HG02642 (cell line): ENCODE results near the gene RAB11FIP4.

Experiments
- ATAC-seq: cut with Tn5 transposase; IDR thresholded peaks from one replicate; pipeline ENCODE4 v1.9.1; 2021; ENCODE audit warnings: mild to moderate bottlenecking; ENCODE audit not compliant: unreplicated experiment, poor library complexity

The RAB11FIP4 gene

GRCh38 chr17:31452561-31453110, 61.2 kb downstream of the RAB11FIP4 start:
- ATAC-seq = no peak

GRCh38 chr17:31453896-31454295, 62.4 kb downstream of the RAB11FIP4 start:
- ATAC-seq = no peak

- ATAC-seq = no peak
Observed at GRCh38 chr17:31456814-31457213, 65.3 kb downstream of the RAB11FIP4 start.

GRCh38 chr17:31457391-31458234, 66.1 kb downstream of the RAB11FIP4 start:
- no peak for ATAC-seq

- ATAC-seq = no peak
Observed at GRCh38 chr17:31458829-31459228, 67.4 kb downstream of the RAB11FIP4 start.

GRCh38 chr17:31459716-31460115, 68.2 kb downstream of the RAB11FIP4 start:
- ATAC-seq = no peak

GRCh38 chr17:31460226-31460721, 68.8 kb downstream of the RAB11FIP4 start:
- no peak for ATAC-seq

GRCh38 chr17:31461227-31461810, 69.8 kb downstream of the RAB11FIP4 start:
- ATAC-seq = no peak

GRCh38 chr17:31462261-31462660, 70.8 kb downstream of the RAB11FIP4 start:
- no peak for ATAC-seq

- no peak for ATAC-seq
Observed at GRCh38 chr17:31466096-31466760, 74.8 kb downstream of the RAB11FIP4 start.

- ATAC-seq = no peak
Observed at GRCh38 chr17:31467502-31468256, 76.2 kb downstream of the RAB11FIP4 start.

GRCh38 chr17:31469959-31470358, 78.5 kb downstream of the RAB11FIP4 start:
- ATAC-seq = no peak

GRCh38 chr17:31470592-31470991, 79.1 kb downstream of the RAB11FIP4 start:
- no peak for ATAC-seq

GRCh38 chr17:31472137-31472536, 80.7 kb downstream of the RAB11FIP4 start:
- ATAC-seq = no peak

GRCh38 chr17:31475378-31476162, 84.1 kb downstream of the RAB11FIP4 start:
- ATAC-seq = no peak

- ATAC-seq = no peak
Observed at GRCh38 chr17:31476525-31477416, 85.3 kb downstream of the RAB11FIP4 start.

GRCh38 chr17:31477417-31478055, 86.1 kb downstream of the RAB11FIP4 start:
- ATAC-seq = no peak

- ATAC-seq = no peak
Observed at GRCh38 chr17:31479062-31479408, 87.6 kb downstream of the RAB11FIP4 start.
